ENCODE results near the gene NOP9.

The NOP9 gene, protein sequence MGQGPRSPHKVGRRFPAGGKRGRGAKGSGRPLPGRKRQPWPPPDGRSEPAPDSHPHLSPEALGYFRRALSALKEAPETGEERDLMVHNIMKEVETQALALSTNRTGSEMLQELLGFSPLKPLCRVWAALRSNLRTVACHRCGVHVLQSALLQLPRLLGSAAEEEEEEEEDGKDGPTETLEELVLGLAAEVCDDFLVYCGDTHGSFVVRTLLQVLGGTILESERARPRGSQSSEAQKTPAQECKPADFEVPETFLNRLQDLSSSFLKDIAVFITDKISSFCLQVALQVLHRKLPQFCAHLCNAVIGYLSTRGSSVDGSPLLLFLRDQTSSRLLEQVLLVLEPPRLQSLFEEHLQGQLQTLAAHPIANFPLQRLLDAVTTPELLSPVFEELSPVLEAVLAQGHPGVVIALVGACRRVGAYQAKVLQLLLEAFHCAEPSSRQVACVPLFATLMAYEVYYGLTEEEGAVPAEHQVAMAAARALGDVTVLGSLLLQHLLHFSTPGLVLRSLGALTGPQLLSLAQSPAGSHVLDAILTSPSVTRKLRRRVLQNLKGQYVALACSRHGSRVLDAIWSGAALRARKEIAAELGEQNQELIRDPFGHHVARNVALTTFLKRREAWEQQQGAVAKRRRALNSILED

DNA sequence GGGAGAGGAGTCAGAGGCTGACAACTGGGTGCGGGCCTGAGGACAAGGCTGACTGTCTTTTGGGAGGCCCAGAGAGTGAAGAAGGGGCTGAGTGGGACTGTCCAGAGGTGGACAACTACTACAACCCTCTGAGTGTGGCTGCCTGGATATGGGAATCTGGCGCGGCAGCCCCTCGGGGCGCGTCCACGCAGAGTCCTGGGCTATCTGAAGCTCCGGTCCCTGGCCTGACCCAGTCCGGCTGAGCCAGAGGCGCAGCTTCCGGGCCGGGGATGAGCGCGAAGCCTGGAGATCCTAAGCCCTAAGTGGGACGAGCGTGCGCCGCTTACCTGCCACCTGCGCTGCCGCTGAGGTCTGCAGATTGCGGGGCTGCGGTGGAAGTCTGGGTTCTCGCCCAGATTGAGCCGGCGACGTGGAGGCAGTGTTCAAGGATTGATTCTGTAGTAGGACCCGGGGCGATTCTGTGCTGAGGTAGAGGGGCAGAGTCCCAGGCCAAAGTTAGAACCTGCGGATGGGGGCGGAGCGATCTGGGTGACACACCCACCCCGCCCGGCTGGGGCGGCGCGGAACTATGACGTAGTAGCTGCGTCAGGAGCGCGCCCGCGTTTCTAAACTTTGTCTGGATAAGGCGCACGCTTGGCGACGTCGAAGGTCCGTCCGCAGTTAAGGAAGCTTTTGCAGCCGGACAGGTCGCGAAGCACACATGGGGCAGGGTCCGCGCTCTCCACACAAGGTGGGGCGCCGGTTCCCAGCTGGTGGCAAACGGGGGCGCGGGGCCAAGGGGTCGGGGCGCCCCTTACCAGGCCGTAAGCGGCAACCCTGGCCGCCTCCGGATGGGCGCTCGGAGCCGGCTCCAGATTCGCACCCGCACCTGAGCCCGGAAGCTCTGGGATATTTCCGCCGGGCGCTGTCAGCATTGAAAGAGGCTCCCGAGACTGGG lies at the start of gene NOP9, which contains the start of gene DHRS1:
TSS of gene NOP9 (plus strand) at position 596 of the 937 bp plus-strand sequence. CDS start at position 701, 105 bp downstream.
TSS of gene DHRS1 (minus strand) at position 526 of the 937 bp plus-strand sequence. CDS start 674 bp downstream, outside the sequence.
- peak; percentile 97 for DNase-seq (ENCODE audit: low spot score)

DNA sequence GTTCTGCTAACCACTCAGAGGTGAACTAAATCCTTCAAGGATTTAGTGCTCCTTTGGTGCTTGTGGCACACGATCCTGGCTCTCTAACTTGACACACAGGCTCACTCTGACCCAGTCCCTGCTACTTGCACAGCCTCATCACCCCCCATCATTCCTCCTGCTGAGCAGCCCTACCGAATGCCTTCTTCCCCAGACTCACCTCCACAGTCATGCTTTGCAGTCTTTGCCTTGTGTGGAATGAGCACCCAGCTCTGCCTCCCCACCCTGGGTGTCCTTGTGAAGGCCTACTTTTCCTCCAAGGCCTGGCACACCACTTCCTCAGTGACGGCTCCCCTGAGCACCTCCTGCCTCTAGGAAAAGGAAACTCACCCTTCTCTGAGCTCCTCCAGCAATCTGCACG lies 49.3 kb upstream of the NOP9 start:
- no peak for DNase-seq (ENCODE audit: low spot score)

DNA sequence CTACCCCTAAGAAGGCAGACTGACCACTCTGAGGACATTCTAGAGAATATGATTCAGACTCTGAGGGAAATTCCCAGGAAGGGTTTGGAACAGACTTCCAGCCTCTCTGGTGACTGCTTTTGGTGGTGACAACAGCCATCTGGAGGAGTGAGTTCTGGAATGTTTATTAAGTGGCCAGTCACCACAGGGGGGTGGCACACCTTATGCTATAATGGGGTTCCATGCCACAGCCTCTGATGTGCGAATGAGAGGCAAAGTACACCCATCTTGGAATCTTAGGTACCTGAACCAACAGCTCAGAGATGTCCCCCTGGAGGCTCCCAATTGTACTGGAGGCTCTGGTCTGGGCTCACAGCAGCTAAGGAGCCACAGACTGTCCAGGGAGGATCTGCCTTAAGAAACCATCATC lies 47.8 kb upstream of the NOP9 start:
- peak; percentile 42 for DNase-seq (ENCODE audit: low spot score)

DNA sequence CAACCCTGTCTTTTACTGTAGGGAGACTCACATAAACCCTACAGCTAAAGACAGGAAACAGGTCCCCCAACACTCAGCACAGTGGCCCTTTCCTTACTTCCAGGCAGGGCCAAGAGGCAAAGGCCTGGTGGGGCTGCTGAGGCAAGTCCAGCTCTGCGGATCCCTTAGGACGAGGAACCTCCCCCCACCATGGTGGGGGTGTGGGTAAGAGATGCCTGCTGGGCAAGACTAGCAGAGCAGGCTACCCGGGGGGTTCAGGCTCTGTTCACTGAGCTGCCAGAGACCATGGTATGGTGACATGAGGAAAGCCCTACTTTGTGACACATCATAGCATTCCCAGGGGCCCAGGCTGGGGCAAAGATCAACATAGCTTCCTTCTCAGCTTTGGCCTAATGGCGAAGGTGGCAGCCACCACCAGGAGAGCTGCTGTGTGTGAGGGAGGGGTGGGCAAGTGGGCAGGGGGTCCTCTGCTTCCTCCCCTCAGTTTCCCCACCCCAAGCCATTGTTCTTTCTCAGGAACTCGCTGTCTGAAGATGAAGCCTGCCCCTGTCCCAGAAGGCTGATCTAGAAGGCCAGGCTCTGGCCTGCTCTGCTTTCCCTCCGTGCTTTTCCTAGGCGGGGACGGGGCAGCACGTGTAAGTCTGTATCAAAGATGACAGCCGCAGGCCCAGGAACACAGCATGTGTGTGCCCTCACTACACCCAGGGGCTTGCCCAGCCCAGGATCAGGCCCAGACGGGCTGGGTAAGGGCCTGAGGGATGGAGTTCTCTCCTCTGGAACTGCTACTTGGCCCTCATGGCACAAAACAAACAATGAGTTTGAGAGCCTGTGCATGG lies 47.1 kb upstream of the NOP9 start:
- no peak for DNase-seq (ENCODE audit: low spot score)

DNA sequence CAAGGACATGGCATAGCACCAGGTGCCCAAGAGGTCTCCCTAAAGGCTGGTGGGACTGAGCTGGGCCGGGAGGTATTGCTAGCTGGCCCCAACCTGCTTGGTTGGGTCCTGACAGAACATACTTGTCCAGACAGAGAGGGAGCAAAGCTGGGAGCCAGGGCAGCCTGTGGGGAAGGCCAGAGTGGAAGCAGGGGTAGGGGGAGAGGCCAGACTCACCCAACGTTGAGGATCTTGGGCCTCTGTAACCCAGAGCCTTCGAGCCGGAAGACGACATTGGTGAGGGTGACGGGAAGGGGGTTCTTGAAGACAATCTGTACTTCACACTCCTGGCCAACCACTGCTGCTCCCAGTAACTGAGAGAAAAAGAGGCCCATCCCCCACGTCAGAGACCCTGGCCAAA lies 45.7 kb upstream of the NOP9 start:
- no peak for DNase-seq (ENCODE audit: low spot score)

DNA sequence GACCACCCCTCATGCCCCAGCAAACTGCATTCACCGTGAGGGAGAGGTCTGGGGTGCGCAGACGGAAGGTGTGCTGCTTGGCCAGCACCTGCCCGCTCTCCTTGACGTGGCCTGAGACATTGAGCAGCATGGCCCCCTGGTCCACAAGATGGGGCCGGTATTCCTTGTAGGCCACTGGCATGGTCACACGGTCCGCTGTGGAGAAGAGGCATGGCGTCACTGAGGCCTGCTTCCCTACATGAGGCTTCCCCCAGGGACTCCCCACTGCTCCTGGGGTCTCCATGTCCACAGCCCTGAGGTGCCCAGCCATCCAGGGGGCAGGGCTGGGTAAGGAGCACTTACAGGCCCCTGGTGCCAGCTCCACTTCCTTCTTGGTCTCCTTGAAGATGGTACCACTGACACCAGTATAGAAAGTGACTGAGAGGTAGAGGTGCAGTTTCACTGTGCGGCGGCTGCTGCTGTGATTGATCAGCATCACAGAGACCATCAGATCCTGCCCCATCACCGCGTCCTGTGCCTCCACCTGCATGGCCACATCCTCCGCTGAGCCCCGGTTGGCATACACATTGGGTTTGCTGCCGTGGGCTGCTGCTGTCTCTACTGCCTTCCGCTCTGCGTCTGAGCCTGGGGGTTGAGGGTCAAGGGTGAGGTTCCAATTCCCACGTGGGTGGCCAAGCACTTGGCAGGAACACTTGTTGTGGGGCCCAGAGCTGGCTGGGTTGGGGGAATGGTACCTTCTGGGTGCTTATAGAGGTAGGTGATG lies 44.8 kb upstream of the NOP9 start:
- DNase-seq (ENCODE audit: low spot score): no peak

DNA sequence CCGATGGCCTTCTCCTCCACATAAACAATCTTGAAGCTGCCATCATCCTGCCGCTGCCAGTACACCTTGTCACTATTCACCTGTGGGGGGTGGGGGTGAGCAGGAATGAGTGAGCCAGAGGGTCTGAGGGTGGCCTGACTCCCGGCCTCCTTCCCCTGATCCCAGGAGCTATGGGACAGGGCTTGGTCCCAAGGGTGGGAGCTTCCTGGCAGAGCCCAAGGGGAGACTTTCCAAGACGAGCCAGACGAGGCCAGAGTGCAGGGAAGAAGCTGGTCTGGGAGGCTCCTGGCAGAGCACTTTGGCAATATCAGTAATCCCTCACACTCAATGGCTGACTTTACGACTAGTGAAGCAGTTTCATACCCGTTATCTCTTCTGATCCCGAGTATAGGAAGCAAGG lies 44.2 kb upstream of the NOP9 start:
- DNase-seq (ENCODE audit: low spot score): no peak

DNA sequence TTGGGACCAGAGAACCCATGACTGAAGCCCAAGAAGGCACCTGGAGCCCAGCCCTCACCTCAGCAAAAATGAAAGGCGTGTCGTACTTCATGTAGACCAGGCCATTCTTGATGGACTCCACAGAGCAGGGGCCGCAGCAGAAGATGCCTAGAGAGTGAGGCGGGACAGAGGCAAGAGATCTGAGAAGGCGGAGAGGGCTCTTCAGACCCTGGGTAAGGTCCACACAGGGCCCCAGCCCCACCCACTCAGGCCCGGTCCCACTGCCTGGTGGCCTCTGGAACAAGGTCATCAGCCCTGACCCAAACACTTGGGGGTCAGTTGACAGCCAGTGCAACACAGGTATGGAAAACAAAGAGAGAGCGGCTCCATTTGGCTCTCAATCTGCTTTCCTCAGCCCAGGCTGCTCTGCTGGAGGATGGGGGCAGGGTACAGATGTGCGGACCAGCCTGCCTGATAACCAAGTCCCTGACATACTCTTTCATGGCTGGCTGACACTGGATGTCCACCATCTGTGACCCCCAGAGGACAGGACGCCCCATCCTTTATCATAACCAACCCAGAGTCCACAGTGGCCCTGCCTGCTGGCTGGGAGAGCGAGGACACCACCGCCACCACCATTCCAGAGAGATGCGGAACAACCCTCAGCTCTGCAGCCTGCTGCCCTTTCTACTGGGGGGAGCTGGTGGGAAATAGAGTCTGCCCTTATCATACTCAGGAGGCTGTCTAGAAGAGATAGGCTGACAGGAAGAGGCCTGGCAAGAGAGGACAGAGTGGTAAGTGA lies 43.5 kb upstream of the NOP9 start:
- DNase-seq (ENCODE audit: low spot score): no peak

DNA sequence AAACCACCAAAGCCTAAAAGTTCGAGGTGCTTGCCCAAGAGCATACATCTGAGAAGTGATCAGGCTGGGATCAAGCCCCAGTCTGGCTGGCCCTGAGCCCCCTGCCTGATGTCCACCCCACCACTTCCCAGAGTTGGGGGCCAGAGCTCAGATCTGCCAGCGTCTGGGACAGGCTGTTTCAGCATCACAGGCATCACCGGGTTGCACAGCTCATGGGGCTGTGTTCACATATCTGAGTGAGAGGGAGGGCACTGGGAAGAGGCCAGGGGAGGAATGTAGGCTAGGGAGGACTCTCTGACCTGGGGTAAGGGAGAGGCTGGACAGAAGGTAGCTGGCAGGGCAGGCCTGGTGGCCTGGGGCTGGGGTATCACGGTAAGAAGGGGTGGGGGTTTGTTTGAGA lies 42.7 kb upstream of the NOP9 start:
- no peak for DNase-seq (ENCODE audit: low spot score)

DNA sequence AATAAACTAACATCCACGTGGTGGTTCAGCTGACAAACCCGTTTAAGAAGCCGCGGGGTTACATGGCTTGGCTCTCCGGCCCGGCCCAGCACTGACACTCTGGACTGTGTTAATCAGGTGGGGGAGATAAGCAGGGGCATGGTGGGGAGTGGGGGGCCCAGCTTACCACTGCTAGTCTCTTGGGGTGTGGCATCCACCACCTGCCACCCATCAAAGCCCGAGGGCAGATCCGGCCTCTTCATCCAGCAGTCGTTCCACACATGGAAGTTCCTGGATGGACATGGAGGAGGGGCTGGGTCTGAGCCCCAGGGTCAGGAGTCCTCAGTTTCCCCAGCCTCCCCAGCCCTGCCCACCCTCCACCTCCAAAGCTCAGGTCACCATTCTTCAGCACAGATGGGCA lies 41.5 kb upstream of the NOP9 start:
- no peak for DNase-seq (ENCODE audit: low spot score)

DNA sequence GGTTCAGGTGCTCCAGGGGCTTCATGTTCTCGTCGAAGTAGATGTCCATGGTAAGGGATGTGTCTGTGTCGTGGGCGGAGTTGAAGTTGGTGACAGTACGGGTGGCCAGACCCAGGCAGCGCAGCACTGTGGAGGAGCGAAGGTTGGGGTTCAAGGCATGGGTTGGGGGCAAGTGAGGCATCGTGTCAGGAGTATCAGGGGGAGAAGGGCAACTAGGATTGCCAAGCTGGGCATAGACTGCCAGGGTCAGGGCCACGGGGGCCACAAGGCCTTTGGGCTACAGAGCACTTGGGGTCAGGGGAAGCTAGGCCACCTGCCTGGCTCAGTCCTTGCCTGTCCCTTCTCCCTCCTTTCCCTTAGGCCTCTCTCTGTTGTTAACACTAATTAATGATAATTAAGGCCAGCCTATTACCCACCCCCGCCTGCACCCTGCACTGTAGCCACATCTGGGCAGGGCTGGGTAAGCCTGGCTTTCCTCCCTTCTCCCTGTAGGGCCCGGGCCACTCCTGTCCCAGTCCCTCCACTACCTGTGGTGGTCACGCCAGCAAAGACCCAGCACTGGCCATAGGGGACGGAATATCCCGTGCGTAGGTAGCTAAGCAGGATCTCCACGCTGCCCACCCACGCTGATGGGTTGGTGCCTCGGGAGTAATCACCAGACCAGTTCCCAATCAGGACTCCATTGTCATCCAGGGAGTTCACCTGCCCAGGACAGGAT lies 40.9 kb upstream of the NOP9 start:
- no peak for DNase-seq (ENCODE audit: low spot score)

DNA sequence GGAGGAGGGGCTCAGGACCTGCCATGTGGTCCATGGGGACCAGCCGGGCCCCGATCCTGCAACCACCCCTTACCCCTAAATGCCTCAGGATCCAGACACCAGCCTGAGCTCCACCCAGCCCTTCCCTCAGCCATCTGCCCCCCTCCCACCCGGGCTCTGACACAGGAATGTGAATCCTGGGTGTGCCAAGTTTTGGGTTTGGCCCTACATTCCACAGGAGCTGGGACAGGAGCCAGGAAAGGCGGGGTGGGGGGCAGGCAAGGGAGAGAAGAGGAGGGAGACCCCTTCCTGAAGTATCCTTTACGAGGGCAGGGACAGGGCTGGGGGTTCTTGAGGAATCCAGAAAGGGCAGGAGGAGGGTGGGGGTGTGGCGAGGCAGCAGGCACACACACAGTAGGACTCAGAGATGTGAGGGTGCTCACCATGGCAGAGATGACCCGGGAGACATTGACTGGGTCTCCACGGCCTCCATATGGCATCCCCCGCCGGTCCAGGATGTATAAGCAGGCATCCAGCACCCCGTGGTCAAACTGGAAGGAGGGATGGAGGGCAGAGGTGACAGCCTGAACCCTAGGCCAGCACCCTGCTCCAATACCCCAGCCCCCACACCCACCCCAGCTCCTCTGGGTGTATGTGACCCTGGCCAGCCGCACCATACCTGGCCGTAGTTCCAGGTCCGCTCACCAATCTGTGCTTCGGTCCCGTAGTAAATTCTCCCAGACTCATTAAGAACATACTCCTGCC lies 40.2 kb upstream of the NOP9 start:
- peak; percentile 90 for DNase-seq (ENCODE audit: low spot score)

DNA sequence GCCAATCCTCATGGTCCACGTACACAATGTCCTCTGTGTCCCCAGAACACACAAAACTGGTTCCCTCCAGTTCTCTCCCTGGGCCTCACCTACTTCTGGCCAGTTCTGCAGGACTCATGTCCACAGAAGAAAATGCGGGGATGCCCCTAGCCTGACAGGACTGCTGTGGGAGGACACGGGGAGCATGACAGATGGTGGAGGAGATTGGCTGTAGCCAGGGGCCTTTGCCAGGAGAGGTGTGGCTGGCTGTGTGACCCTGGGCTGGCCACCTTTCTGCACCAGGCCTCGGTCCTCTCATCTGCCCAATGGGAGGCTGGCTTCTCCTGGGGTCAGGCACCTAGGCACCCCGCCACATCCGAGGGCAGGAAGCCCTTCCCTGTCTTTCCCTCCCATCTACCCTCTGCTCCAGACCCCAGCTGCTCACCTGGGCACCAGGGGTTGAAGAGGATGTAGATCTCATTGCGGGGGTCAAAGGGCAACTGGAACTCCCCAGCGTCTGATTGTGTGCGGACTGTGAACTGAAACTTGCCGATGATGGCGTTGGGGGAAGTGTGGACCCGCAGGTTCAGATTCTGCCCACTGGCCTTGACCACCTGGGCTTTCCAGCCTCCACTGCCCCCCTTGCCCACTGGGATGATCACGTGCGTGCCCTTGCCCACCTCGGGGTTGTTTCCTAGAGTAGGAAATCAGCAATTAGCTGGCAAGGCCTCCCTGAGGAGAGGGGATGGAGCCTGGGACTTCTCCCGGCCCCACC lies 39.4 kb upstream of the NOP9 start:
- no peak for DNase-seq (ENCODE audit: low spot score)

DNA sequence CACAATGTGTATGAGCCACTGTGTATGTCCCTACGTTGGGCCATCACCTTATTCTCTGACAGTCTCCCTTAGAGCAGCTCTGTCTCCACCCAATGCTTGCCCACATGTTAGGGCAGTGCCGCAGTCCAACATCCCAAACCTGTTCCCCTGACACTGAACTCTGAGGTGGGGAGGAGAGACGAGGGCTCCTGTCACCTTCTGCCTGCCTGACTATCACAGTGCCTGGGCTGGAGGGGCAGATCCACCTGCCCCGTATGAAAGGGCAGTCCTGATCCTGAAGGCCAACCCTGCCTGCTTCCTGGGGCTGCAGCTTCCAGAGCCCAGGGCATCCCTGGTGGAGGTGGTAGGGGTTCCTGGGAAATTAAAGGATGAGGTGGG lies 38.9 kb upstream of the NOP9 start:
- no peak for DNase-seq (ENCODE audit: low spot score)

DNA sequence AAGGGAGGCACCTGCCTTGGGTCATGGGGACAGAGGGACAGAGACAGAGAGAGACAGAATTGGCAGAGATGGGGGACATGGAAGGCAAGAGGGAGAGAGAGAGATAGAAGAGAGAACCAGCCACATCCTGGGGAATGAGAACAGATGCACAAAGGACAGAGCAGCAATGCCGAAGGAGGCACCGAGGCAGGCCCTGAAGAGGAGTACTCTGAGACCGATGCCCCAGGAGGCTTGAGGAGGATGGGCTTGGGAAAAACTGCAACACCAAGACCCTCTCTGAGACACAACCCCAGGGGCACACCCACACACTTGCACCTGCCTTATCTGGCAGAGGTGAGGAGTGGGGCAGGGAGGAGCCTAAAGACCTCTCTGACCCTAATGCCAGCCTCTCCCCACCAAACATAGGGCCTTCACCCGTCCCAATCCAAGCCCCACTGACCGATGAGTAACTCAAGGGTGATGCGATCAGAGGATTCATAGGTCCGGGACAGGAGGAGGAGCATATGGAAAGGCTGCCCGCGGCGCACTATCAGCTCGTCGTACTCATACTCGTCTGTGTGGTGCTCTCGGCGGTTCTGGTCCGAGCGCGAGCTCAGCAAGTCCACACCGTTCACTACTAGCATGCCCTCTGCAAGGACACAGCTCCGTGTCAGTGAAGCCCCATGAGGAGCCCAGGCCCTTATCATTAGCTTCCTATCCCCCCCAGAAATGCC lies 38.2 kb upstream of the NOP9 start:
- no peak for DNase-seq (ENCODE audit: low spot score)

DNA sequence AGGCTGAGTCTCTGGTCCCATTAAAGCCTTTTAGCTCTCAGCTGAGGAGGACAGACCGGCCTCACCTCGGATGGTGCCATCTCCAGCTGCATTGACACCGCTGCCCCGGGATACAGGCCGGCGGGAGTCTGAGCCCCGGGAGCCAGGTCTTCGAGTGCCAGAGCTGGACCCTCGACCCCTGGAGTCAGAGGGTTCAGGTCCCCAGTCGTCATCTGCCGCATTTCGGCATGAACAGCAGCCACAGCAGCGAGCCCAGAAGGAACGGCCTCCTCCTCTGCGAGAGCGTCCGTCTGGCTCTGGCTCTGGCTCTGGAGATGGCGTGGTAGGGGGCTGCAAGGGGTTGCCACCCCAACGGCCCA lies 37.7 kb upstream of the NOP9 start:
- DNase-seq (ENCODE audit: low spot score): no peak

All from GM03348 (cell line).